D341Med (cell line): ENCODE data around the gene URB2.
"Not testable (repeated sequence)": the region's sequence is repeated elsewhere in the genome, so short reads cannot be mapped to it uniquely, and the experiment has no call there.

Experiments
- DNase-seq: peaks from one replicate; pipeline ENCODE4 v3.0.0; 2012; ENCODE audit warnings: low spot score

Gene URB2

DNA sequence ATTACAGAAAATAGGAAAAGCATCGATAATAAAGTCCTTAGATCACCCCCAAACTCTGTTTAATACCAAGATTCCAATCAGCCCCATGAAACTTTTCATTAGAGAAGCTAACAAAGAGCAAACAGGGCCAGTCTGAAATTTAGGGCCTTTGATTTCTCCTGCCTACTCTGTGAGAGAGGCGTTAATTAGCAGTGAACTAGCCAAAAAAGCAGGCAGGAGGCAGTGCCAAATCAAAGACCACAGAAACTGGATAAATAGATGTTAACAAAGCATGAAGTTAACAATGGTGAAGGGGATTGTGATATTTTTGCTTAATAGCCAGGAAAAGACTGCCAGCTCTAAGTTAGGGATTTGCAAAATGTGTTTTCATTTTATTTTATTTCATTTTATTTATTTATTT is 11.3 kb upstream of the URB2 start:
- DNase-seq = no peak

DNA sequence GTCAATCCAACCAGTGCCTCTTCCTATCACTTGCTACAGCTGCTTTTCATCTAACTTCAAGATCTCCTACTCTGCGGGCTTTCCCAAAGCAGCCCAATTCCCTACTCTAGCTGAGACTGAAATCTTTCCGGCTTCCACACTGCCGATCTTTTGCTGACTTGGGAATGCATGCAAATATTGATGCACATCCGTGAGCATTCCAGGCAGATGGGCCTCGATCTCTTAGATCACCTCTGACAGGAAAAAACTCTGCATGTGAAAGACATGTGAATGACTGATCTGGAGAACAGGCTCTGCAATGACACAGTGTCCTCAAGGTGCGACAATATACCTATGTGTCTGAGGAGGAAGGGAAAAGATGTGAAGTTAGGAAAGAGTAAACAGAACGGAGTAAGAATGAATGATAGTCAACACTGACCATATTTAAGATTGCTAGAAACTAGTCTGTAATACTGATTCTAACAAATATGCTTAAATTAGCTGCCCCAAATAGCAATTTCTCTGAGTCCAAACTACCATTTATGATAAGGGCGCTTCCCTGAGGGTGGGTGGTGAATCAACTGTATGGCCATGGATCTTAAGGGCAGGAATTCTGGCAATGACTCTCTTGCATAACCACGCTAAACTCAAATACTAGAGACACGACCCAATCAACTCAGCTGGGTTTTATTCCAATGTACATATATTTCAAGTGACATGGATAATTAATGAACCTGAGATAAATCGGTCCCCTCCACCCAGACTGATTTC is 8.5 kb upstream of the URB2 start:
- DNase-seq = no peak

DNA sequence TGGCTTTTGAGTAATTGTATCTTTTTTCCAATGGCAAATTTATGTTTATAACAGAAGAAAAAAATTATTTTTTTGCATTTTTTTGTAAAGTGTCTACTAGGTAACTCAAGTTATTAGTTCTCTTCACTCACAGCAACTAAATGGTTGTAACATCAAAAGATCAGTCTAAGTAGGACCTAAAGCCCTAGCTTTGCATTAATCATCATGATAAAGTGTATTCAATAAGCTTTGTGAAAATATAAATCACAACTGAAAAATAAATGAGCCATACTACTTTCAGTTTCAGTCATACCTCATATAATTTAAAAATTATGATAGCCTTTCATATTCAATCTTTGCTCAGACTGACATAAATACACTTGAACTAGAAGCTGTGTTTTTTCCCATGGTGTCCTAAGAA is 7.0 kb upstream of the URB2 start:
- no peak for DNase-seq

DNA sequence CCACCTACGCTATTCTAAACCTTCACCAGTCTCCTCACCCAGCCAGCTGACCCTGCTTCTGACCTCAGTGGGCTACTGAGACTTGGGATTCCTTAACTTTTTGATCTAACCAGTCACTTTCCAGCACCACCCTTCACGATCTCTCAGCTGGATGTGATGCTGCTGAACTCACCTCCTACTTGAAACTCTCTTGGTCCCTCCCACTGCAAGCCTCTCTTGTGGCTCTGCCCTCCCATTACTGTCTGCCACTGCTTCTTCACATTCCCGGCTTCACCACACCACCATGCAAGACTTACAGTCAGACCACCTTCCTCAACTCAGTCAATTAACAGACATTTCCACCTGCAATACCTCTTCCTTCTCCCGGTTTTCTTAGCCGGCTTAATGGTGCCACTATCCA is 6.4 kb upstream of the URB2 start:
- no peak for DNase-seq

DNA sequence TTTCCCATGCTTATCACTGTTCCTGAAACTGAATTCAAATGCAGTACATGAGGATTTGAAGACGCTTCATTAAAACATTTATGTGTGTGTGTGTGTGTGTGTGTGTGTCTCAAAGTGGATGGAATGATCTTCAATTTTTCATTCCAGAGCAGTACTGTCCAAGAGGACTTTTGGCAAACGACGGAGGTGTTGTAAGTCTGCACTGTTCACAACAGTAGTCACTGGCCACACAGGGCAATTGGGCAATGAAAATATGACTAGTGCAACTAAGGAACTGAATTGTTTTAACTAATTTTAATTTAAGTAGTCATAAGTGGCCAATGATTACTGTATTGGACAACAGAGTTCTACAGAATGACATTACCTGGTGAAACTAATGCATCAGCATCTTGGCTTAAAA is 5.2 kb upstream of the URB2 start:
- no peak for DNase-seq

GRCh38 chr1:229621663-229622062 is 4.4 kb upstream of the URB2 start:
- DNase-seq = no peak

GRCh38 chr1:229622641-229623120 is 3.4 kb upstream of the URB2 start:
- DNase-seq = not testable (repeated sequence)

DNA sequence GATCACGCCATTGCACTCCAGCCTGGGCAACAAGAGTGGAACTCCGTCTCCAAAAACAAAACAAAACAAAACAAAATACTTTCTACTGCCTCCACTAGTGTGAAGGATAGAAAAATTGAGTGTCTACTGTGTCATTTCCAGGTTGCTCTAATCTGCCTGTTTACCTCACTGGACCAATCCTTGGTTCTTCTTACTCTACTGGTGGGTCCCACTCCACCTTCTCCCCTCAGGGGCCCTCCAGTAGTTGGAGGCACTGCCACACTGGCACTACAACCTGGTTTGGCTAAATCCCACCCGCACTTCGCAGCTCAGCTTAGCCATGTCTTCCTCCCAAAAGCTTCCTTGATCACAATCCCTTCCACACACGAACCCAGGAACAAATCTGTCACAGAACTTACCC is 2.8 kb upstream of the URB2 start:
- no peak for DNase-seq

DNA sequence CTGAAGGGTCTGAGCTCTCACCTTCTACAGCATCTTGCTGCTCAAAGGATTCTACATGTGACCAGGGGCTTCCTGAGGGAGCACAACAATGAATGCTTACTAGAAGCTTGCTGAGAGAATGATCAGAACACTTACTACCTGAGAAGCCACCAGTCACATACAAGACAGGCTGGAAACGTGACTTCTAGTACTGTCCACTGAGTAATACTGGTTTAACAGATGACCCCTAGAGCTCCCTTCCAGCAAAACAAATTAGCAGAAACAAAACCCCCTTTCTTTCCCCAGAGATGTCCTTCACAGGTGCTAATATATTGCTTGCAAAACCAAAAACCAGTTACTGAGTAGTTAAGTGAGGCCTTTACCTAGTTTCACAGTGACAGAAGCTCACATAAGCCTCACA is 2.2 kb upstream of the URB2 start:
- no peak for DNase-seq

- DNase-seq = no peak
Measured at GRCh38 chr1:229624521-229625070, 1.5 kb upstream of the URB2 start.

- DNase-seq = peak; percentile 97
Measured at GRCh38 chr1:229625071-229625914, 754 bp upstream of the URB2 start.

DNA sequence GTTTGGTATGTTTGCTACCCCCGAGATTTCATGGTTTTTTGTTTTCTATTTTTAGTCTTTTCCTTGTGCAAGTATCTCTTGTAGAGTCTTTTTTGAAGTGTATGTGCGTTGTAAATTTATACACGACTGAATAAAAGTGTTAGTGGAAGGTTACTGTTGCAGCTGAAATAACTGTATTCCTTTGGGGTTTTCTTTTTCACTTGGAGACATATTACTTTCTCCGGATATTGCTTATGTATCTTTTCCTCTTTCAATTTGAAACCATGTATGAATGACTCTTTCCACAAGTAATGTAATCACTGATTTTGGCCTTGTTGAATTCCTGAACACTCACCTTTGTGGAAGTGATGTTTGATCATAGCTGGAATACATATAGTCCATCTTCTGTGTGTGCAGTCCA is 956 bp downstream of the URB2 start:
- DNase-seq = no peak

- DNase-seq = no peak
Measured at GRCh38 chr1:229629261-229629660, 3.2 kb downstream of the URB2 start.

DNA sequence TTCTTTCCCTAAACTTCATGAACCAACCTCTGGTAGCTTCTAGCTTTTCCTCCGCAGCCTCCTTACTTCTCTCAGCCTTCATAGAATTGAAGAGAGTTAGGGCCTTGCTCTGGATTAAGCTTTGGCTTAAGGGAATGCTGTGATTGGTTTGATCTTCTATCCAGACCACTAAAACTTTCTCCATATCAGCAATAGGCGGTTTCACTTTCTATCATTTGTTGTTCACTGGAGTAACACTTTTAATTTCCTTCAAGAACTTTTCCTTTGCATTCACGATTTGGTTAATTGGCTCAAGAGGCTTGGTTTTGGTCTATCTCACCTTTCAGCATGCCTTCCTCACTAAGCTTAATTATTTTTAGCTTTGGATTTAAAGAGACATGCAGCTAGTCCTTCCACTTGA is 5.1 kb downstream of the URB2 start:
- DNase-seq = no peak

GRCh38 chr1:229631966-229632365 is 5.9 kb downstream of the URB2 start:
- DNase-seq = no peak

DNA sequence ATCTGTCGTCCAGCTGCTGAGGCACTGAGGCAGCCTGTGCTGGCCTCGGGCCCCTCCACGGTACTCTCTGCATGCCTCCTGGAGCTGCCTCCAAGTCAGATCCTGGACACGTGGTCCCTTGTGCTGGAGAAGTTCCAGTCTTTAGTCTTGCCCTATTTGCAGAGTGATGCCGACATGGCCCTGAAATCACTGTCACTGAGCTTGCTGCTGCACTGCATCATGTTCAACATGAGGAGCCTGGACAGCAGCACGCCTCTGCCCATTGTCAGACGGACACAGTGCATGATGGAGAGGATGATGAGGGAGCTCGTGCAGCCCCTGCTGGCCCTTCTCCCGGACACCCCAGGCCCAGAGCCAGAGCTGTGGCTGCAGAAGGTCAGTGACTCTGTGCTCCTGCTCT is 10.0 kb downstream of the URB2 start:
- DNase-seq = no peak

DNA sequence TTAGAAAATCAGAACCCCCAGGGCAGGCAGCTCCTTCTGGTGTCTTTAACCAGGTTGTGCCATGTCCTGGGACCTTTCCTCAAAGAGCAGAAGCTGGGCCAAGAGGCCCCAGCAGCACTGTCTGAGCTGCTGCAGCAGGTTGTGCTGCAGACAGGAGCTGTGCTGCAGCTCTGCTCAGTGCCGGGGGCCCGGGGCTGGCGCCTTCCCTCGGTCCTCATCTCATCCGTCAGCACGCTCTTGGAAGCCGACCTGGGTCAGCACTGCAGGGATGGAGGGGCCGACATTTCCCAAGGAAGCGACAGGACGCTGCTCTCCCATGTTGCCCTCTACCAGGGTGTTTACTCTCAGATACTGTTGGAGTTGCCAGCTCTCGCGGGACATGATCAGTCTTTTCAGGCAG is 11.7 kb downstream of the URB2 start:
- DNase-seq = no peak

DNA sequence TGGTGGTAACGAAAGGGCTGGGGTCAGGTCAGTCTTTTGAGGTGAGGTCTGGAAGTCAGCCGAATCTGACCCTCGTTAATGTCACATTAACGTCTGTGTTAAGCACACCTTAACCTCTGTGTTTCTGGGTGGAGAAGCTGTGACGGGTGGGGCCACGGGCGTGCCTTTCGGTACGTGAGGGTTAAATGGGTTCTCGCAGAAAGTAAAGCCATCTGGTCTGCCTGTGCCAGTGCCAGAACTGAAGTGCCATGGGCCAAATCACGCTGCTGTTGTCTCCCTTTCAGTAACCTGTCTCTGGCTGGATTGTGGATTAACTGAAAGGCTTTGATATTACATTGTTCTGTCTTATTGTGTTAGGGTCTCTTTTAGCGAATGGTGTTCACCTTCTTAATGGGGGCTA is 14.4 kb downstream of the URB2 start:
- DNase-seq = peak; percentile 81

- no peak for DNase-seq
Measured at GRCh38 chr1:229641306-229641705, 15.3 kb downstream of the URB2 start.

- DNase-seq = no peak
Measured at GRCh38 chr1:229642376-229642775, 16.3 kb downstream of the URB2 start.

DNA sequence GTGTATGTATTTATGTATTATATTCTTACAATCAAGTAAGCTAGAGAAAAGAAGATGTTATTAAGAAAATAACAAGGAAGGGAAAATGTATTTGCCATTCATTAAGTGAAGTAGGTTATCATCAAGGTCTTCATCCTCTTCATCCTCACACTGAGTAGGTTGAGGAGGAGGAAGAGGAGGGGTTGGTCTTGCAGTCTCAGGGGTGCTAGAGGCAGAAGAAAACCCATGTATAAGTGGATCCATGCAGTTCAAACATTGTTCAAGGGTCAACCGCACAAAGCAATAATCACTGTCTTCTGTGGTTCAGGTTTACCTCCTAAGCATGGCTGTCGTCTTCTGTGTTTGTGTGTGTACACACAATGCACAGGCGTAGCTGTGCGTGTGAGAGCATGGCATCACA is 16.9 kb downstream of the URB2 start:
- DNase-seq = no peak

GRCh38 chr1:229643996-229644745 is 18.1 kb downstream of the URB2 start:
- DNase-seq = no peak
